ENCODE data around the gene PIP5K1A.
"Not testable (repeated sequence)": the region's sequence is repeated elsewhere in the genome, so short reads cannot be mapped to it uniquely, and the experiment has no call there.

PIP5K1A gene

DNA sequence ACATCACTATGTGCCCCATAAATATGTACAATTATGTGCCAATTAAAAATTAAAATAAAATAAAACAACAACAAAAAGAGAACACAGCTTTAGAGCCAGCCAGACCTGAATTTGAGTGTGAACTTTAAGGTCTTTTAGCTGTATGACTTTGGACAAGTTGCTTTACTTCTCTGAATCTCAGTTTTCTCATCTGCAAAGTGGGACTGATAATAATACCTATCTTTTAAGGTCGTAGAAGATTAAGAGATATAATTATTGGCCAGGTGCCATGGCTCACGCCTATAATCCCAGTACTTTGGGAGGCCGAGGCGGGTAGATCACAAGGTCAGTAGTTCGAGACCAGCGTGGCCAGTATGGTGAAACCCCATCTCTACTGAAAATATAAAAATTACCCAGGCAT lies 5.0 kb upstream of the PIP5K1A start:
- no peak for DNase-seq

DNA sequence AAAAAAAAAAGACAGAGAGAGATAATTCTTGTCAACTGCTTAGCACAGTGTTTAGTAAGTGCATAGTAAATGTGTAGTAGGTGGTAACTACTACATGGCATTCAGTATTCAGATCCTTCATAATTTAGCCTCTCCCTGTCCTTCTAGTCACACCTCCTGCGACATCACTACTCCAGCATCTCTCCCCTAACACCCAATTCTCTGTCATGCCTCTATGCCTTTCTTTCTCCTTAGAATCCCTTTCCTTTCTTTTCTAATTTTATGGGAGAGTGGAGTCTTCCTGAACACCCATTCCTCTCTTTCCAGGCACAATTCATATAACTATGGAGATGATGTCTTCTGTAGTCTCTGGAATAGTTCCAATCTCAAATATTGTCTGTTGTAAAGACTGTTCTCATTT lies 4.5 kb upstream of the PIP5K1A start:
- DNase-seq = no peak

DNA sequence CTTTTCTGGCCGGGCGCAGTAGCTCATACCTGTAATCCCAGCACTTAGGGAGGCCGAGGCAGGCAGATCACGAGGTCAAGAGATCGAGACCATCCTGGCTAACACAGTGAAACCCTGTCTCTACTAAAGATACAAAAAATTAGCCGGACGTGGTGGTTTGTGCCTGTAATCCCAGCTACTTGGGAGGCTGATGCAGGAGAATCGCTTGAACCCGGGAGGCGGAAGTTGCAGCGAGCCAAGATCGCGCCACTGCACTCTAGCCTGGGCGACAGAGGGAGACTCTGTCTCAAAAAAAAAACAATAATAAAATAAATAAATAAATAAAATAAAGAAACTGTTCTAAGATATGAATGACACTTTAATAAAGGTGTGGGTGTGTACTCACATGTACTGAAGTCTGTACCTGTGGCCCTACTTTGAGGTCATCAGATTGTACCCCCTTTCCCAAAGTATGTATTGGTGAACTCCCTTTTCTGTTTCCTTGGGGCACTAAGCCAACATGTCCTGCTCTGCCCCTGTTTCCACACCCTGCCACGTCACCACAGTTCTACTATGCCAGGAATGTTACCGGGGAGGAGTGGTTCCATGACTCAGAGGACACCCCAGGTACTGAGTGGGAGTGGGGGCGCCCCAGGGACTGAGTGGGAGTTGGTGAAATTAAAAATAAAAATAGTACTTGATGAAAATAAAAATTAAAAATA lies 3.3 kb upstream of the PIP5K1A start:
- not testable (repeated sequence) for DNase-seq

DNA sequence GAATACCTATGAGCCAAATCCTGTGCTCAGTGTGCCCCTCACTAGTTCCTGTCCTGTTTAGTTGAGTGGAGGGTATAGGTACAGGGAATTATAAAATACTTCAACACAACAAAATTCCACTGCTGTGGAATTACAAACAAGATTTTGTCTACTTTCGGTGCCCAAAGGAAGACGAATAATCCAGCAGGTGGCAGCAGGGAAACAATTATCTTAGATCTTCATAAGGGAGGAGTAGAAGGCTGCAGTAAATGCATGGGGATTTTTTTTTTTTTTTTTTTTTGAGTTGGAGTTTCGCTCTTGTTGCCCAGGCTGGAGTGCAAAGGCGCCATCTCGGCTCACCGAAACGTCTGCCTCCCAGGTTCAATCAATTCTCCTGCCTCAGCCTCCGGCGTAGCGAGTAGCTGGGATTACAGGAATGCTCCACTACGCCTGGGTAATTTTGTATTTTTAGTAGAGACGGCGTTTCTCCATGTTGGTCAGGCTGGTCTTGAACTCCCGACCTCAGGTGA lies 2.0 kb upstream of the PIP5K1A start:
- DNase-seq = peak; percentile 27

DNA sequence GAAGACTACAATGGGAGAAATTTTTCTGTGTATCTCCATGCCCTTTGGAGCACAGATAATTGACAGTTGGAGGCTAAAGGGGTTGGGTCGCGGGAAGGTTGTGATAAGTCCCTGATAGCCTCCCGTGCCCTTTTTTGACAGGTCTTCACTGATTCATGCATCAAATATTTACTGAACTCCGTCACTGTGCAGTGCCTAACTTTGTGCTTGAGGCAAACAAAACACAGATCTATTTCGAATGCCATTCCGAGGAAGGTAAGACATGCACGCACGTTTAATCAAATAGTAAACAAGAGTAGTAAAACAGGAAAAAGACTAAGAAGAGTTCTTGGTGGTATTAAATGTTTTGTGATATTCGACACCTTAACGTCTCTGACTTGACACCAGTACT lies 494 bp upstream of the PIP5K1A start:
- no peak for DNase-seq

DNA sequence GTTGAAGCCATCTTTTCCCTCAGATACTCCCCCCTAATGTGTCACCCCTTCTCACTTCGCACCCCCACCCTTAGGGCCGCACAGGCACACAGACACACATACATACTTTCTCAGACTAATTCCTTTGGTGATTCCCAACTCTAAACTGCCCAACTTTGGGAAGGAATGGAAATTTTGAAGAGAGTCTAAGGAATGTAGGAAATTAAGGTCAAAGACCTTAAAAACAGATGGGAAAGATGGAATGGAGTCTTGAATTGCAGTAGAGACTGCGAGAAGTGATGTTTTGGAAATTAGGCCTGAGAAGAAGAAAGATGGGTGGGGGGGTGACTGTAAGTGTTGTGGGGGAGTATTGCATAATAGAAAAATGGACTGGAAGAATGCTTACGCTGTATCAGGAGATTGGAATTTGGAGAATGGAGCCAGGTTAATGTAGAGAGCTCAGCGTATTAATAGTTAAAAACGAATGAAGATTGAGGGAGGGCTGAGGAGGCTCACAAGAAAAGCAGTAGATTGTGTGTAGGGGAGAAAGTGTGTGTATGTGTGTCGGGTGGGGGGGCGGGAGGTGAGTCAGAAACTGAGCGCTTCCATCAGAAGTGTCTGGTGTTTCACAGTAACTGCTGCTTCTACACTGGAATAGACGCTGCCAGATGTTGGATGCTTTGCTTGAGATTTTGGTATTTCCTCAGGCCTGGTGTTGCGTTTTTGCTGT lies 1.7 kb downstream of the PIP5K1A start:
- no peak for DNase-seq

DNA sequence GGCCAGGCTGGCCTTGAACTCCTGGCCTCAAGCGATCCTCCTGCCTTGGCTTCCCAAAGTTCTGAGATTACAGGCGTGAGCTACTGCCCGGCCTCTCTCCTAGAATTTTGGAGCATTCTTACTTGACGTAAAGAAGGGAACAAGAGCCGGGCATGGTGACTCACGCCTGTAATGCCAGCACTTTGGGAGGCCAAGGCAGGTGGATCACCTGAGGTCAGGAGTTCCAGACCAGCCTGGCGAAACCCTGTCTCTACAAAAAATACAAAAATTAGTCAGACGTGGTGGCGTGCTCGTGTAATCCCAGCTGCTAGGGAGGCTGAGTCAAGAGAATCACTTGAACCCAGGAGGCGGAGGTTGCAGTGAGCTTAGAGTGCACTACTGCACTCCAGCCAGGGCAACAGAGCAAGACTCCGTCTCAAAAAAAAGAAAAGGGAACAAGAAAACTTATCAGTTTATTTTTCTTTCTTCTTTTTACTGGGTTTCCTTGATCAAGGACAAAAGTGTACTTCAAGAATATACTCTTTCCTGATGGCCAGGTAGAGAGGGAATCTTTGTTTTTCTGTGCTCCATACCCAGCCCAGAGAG lies 7.1 kb downstream of the PIP5K1A start:
- not testable (repeated sequence) for DNase-seq

DNA sequence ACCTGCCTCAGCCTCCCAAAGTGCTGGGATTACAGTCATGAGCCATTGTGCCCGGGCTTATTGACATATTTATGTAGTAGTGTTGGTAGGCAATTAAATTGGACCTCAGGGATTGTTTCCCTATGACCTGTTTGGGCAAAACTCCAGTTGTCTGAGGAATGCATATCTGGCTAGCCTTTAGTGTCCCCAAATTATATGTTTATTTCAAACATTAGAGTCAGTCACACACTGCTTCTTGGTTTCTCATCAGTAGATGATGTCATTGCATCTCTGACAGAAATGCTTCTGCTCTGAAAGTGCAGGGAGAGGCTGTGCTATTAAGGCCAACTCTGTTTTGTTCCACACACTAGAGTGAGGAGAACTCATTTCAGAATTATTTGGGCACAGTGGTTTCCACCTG lies 12.5 kb downstream of the PIP5K1A start:
- no peak for DNase-seq

DNA sequence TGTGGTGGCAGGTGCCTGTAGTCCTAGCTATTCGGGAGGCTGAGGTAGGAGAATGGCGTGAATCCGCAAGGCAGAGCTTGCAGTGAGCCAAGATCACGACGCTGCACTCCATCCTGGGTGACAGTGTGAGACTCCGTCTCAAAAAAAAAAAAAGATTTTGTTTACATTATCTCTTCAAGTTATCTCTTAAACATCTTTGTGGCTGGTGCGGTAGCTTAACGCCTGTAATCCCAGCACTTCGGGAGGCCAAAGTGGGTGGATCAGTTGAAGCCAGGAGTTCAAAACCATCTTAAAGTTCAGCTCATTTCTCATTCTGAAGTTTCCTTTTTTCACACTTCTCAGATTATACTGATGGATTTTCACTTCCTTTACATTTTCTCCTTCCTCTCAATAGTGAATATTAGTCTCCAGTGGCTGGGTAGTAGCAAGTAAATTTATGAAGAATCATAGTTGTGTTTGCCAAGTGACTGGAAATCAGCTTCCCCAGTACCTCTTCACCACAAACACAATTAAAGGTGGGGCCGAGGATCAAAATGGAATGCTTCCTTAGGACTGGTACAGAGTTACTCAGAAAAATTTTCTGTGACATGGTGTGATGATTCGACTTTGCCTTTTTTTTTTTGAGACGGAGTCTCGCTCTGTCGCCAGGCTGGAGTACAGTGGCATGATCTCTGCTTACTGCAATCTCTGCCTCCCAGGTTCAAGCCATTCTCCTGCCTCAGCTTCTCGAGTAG lies 13.8 kb downstream of the PIP5K1A start:
- no peak for DNase-seq

DNA sequence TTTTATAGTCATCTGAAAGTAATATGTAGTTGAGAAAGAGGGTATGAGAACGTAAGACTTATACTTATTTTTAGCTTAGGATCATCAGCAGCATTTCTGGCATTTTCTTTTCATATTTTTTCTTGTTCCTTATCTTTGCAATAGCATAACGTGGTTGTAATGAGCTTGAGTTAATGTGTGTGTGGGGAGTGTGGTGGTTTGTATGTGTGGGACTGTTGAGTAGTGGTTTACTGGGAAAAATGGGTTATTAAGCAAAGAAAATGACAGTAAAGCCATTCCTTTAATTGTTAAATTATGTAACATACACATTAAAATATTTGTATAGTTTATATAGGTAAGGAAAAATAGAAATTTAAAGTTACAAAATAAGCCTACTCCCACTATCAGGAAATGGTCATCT lies 15.2 kb downstream of the PIP5K1A start:
- DNase-seq = no peak

DNA sequence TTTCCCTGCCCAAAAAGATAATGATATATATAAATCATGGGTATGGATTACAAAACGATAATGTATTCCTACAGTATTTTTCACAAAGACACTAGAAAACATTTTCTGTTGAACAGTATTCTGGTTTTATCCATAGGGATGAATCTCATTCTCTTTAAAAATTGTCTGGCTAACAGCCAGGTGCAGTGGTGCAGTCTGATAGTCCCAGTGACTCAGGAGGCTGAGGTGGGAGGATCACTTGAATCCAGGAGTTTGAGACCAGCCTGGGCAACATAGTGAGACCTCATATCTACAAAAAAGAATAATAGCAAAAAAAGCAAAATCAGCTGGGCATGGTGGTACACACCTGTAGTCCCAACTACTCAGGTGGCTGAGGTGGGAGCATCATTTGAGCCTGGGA lies 23.3 kb downstream of the PIP5K1A start:
- DNase-seq = no peak

DNA sequence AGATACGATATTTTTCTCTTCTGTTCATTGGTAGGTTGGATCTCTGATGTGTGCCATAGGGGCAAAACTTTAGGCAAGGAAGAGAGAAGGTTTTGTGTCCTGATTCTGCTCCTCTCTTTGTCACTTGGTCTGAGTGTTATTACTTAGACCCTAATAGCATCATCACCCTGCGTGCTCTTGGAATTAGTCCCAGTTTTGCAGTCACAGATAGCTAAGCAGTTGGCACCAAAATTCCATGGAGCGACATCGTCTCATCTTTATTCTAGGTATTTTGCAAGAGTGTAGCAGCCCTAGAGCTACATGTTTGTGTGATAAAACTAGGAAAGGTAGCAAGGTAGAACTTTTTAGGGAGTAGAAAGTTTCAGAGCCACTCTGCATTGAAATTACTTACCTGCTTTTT lies 23.8 kb downstream of the PIP5K1A start:
- no peak for DNase-seq

DNA sequence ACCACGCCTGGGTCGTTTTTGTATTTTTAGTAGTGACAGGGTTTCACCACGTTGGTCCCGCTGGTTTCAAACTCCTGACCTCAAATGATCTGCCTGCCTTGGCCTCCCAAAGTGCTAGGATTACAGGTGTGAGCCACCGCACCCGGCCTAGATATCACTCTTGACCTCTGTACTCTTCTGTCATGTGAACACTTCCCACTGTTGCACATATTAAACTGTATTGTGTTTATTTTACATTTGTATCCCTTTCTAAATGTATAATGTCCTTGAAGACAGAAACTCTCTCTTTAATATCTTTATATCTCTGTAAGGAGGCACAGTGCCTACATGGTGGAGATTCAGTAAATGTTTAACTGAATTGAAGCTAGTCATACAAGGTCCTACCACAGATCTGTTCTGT lies 36.9 kb downstream of the PIP5K1A start:
- no peak for DNase-seq

DNA sequence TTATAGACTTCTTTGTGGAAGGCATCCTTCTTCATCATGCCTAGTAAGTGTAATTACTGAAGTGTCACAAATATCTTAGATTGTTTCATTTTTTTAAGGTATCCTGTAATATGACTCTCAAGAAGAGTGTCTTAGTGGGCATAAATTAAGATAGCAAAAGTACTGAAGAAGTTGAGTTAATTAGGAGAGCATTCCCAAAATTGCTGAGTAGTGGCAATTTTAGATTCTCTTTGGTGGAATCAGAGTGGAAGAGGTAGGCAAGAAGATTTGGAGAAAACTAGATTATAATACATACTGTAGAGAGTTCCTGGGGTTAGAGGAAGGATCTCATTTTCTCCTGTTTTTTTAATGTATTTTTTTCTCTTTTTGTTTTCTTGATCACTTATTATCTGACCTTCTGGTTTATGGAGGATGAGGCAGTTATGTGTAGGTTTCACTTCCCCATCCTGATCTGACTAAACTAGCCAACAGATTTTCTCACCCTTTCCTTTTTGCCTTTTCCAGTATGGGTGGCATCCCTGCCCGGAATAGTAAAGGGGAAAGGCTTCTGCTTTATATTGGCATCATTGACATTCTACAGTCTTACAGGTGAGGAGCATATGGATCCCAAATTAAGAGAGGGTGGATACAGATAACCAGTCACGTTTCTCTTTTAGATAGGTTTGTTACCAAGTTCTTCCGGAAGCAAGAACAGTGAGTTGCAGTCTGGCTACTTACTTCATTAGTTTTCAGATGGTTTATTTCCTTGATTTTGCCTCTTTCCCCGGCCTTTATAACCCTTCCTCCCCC lies 39.5 kb downstream of the PIP5K1A start:
- DNase-seq = no peak

DNA sequence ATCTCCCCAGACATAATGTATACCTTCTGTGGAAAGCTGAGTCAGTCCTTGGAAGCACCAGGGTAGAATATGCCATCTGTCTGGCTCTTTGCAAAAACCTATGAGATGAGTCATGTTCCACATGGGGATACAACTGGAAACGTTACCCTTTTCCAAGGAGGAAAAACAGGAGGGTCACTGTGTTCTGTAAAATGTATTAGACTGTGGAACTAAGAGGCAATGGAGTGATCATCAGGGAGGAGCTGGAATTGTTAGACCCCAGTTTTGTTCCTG lies 40.1 kb downstream of the PIP5K1A start:
- DNase-seq = no peak

DNA sequence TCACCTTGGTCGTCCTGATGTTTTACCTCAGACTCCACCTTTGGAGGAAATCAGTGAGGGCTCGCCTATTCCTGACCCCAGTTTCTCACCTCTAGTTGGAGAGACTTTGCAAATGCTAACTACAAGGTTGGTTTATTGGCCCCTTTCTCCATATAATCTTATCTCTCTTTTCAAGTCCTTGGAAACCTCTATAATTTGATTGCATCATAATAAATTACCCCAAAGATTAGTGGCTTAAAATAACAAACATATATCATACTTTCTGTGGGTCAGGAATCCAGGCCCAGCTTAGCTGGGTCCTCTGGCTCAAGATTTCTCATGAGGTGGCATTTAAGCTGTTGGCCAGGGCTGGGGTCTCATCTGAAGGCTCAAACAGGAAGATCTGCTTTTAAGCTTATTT lies 44.1 kb downstream of the PIP5K1A start:
- DNase-seq = no peak

DNA sequence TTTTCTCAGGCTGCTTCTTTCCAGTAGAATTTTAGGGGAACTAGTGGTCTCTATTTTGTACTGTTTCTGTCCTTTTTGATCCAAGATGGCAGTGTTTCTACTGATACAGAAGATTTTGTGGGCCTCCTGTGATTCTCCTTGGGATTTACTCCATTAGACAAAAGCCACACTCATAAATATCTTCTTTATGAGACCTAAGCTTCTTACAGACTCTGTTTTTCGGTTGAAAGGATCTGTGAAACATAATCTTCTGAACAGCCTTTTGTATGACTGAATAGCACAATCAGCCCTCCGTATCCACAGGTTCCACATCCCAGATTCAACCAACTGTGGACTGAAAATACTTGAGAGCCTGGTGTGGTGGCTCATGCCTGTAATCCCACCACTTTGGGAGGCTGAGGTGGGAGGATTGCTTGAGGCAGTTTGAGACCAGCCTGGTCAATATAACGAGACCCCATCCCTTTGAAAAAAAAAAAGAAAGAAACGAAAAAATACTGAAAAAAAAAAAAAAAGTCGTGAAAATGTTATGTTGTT lies 45.4 kb downstream of the PIP5K1A start:
- no peak for DNase-seq

DNA sequence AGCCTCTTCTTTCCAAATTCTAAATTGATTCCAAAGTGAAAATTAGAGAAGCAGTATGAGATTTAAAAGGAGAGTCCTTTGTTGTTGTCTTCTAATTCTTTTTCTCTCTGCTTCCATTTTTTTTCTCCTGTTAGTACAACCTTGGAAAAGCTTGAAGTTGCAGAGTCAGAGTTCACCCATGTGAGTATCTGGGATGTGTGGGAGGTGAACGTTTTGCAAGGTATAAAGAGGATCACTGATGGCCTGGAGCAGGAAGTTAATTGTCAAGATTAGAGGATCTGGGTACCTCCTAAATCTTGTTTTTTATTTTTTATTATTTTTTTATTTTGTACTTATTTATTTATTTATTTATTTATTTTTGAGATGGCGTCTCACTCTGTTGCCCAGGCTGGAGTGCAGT lies 48.4 kb downstream of the PIP5K1A start:
- DNase-seq = no peak

DNA sequence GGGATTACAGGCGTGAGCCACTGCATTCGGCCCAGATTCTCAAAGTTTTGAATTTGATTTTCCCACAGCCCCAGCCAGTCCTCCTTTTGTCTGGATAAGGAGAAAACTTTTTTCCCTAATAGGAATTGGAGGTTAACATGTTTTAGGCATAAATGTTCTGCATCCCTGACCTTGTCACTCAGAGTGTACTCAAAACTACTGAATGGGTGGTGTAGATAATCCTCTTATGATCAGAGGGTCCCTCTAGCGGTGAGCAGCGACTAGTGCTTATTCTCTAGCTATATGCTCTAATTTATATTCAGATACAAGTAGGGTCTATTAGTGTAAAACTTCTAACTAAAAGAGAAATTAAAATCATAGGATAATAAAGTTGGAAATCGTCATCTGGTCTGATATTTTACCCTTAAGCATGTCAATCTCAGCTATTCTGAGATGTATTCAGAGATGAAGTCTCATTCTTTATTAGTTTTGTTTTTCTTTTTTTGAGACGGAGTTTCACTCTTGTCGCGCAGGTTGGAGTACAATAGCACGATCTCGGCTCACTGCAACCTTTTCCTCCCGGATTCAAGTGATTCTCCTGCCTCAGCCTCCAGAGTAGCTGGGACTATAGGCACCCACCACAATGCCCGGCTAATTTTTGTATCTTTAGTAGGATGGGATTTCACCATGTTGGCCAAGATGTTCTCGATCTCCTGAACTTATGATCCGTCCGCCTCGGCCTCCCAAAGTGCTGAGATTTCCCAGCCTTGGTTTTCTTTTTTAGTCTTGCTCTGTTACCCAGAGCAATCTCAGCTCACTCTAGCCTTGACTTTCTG lies 53.5 kb downstream of the PIP5K1A start:
- peak; percentile 77 for DNase-seq

DNA sequence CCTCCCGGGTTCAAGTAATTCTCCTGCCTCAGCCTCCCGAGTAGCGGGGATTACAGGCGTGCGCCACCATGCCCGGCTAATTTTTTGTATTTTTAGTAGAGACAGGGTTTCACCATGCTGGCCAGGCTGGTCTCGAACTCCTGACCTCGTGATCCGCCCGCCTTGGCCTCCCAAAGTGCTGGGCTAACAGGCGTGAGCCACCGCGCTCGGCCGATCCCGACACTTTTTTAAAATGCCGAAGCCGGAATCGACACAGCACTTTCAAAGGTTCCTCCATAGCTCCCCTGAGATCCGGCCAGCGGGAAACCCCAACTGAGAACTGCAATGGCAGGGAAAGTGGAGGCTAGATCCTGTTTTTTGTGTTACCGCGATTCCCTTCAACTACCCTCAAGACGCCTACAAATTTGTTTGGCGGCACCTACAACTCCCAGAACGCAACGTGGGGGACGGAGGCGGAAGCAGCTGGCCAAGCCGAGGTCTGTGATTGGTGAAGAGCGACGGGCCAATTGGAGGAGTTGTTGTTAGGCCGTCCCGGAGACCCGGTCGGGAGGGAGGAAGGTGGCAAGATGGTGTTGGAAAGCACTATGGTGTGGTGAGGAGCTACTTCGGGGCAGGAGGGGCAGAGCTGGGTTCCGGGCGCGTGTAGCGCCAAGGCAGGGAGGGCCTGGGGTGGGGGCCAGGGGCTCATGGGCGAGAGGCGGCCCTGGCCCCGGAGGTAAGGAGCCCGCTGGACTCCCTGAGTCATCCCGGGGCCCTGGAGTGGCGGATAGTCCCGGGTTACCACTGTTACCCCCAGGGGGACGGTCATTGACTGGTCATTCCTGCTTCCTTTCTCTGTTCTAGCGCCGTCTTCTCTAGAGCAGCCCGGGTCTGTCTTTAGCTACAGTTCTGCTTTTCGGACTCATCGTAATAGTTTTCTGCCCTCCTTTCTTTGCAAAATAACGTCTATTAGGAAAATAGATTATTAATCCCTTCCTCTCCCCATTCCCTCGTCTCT lies 56.2 kb downstream of the PIP5K1A start, which contains the start of gene PSMD4:
Gene PSMD4, plus strand, starts transcription at position 518 of the 997 bp plus-strand sequence. Its CDS starts 49 bp downstream, at position 567.
- DNase-seq = peak; percentile 91
